Measurements from ENCODE around the gene STK36. TPM values are rescaled to one million over a fixed set of nuclear protein-coding genes. Genes with fewer than 3 reads are reported as not detected.

STK36 gene
- total and polyA plus RNA-seq, 12 donors = 12.4 to 112 (median 36.3) TPM

DNA sequence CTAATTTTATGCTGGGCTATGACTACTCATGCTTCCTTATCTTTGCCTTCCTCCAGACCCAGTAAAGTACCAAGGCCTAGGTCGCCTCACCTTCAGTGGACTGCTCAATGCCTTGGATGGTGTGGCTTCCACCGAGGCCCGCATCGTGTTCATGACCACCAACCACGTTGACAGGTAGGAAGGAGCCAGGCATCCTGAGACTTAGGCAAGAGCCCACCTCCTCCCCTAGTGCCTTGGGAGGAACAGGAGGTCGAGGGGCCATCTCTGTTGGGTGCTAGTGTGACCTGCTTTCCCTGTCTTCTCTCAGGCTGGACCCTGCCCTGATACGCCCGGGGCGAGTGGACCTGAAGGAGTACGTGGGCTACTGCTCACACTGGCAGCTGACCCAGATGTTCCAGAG, 9.1 kb upstream of the STK36 start:
- no peak for DNase-seq
- TF ChIP-seq POLR2A (IDR thresholded peaks at IDR 0.05) = no peak
- TF ChIP-seq, protein P1, sequence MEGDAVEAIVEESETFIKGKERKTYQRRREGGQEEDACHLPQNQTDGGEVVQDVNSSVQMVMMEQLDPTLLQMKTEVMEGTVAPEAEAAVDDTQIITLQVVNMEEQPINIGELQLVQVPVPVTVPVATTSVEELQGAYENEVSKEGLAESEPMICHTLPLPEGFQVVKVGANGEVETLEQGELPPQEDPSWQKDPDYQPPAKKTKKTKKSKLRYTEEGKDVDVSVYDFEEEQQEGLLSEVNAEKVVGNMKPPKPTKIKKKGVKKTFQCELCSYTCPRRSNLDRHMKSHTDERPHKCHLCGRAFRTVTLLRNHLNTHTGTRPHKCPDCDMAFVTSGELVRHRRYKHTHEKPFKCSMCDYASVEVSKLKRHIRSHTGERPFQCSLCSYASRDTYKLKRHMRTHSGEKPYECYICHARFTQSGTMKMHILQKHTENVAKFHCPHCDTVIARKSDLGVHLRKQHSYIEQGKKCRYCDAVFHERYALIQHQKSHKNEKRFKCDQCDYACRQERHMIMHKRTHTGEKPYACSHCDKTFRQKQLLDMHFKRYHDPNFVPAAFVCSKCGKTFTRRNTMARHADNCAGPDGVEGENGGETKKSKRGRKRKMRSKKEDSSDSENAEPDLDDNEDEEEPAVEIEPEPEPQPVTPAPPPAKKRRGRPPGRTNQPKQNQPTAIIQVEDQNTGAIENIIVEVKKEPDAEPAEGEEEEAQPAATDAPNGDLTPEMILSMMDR (IDR thresholded peaks at IDR 0.05) = no peak
- Histone ChIP-seq H3K4me1 (replicated peaks in 1 of 2) (peaks cover 0 to 12% of the 10 kb centered on the region in 2 donors), H3K27me3 (no peaks in the 10 kb centered on the region), H3K36me3 (replicated peaks in 1 of 2) (peaks cover 0 to 62% of the 10 kb centered on the region in 2 donors), H3K4me3 (no peak overlapping the region), H3K9me3 (replicated peaks in 1 of 3) (no peaks in the 10 kb centered on the region), H3K27ac (no peak overlapping the region)
- 82 to 90% (median 88%) methylated on average over 9 to 10 of the region's 10 CpGs for WGBS, 4 donors
- intact Hi-C loops (cut with DNase I) = no loop called here

DNA sequence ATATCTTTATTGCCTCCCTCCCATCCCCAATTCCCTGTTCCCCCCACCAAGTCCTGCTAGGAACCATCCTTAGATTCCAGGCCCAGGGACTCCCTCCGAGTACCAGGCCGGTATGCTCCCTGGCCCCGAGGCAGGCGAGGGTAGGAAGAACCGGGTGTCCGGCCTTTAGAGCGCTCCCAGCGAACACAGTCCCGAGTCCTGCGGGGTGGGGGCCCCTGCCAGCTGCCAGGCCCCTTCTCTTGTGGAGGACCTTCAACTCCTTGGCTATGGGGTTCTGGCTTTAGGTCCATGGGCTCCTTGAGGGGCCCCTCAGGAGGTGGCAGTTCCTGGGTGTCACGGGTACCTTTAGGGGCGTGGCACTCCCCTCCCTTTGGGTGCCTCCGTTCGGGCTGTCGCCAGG, 8.0 kb upstream of the STK36 start:
- TF ChIP-seq POLR2A (IDR thresholded peaks at IDR 0.05) = no peak
- TF ChIP-seq, protein P1 (IDR thresholded peaks at IDR 0.05) = no peak
- intact Hi-C loops (cut with DNase I) = no loop called here
- Histone ChIP-seq H3K4me1 (replicated peaks in 1 of 2) (peaks cover 0 to 9% of the 10 kb centered on the region in 2 donors), H3K4me3 (no peak overlapping the region), H3K27ac (no peak overlapping the region), H3K27me3 (no peaks in the 10 kb centered on the region), H3K36me3 (replicated peaks in 1 of 2) (peaks cover 0 to 67% of the 10 kb centered on the region in 2 donors), H3K9me3 (replicated peaks in 1 of 3) (no peaks in the 10 kb centered on the region)
- WGBS, 4 donors = 80 to 95% (median 91%) methylated on average over 1 to 15 of the region's 15 CpGs
- DNase-seq = no peak

DNA sequence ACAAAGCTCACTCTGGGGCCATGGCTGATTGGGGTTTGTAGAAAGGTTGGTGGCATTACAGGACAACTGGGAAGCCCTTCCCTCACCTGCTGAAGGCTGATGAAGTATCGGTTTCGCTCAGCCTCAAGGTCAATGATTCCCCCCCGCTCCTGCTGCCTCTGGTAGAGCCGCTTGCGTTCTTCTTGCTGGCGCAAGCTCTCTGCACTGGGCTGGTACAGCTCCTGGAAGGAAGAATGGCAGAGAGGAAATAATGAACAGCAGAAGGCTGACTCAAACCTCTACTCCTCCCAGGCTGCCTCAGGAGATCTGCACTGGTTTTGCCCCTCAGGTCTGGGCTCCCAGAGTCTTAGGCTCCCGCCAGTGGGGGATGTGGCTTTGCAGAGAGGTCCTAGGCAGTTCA, 7.2 kb upstream of the STK36 start:
- 82 to 94% (median 89%) methylated on average over 7 of the region's 7 CpGs for WGBS, 4 donors
- Histone ChIP-seq H3K36me3 (replicated peaks in 1 of 2) (peaks cover 0 to 67% of the 10 kb centered on the region in 2 donors), H3K4me1 (replicated peaks in 1 of 2) (peaks cover 0 to 9% of the 10 kb centered on the region in 2 donors), H3K9me3 (replicated peaks in 1 of 3) (no peaks in the 10 kb centered on the region), H3K27me3 (no peaks in the 10 kb centered on the region), H3K27ac (no peak overlapping the region), H3K4me3 (no peak overlapping the region)
- DNase-seq = no peak
- TF ChIP-seq, protein P1 (IDR thresholded peaks at IDR 0.05) = no peak
- no peak for TF ChIP-seq POLR2A (IDR thresholded peaks at IDR 0.05)
- intact Hi-C loops (cut with DNase I) = no loop called here

DNA sequence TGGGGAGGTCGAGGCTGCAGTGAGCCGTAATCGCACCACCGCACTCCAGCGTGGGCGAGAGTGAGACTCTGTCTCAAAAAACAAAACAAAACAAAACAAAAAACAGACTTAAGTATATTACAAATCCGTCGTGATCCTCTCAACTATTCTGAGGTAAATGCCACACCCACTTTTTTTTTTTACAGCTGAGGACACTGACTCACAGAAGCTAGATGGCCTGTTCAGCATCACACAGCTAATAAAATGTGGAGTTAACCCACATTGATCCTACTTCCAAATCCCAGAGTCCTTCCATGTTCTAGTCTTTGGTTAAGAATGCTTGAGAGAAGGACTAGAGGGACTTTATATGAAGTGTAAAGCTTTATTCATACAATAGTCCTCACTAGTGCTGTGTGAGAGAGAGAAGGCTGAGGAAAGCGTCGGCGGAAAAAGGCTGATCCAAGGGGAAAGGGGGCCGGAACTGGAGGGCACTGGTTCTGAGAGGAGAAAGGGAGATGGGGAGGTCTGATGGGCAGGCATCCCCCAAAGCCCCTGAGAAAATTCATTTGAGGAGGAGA, 711 bp upstream of the STK36 start:
- no peaks in the 10 kb centered on the region for H3K9me3 ChIP-seq (replicated peaks in 1 of 3)
- peaks cover 11 to 17% of the 10 kb centered on the region in 2 donors for H3K4me1 ChIP-seq (replicated peaks in 1 of 2)
- peak overlapping the region; percentile 50 to 80 (median 66) for H3K4me3 ChIP-seq
- H3K27me3 ChIP-seq = no peaks in the 10 kb centered on the region
- peaks cover 0 to 33% of the 10 kb centered on the region in 2 donors for H3K36me3 ChIP-seq (replicated peaks in 1 of 2)
- H3K27ac ChIP-seq = peak overlapping the region in 3 of 5 donors; percentile 15 to 74 (median 66)
- no peak for DNase-seq
- TF ChIP-seq, protein P1 (IDR thresholded peaks at IDR 0.05) = no peak
- no peak for TF ChIP-seq POLR2A (IDR thresholded peaks at IDR 0.05)
- intact Hi-C loops (cut with DNase I) = no loop called here
- 34 to 47% (median 42%) methylated on average over 12 of the region's 12 CpGs for WGBS, 4 donors
